A549 (cell line): ENCODE results near the gene RAPGEF4.

Experiments
- BHLHE40 ChIP-seq: IDR thresholded peaks from 2 replicates; pipeline ENCODE4 v1.6.1; 2012; ENCODE audit warnings: low read depth, low read length, inconsistent platforms
- CTCF ChIP-seq: fragments of >200 bp; sonication (Bioruptor Twin); formaldehyde crosslinking; IDR thresholded peaks from 3 replicates; pipeline ENCODE4 v1.5.1; 2016
- MYC ChIP-seq: IDR thresholded peaks from 2 replicates; pipeline ENCODE4 v1.6.1; 2012; ENCODE audit warnings: mild to moderate bottlenecking, inconsistent platforms, low read length, improper control_type of control experiment, borderline replicate concordance
- POLR2A ChIP-seq: IDR thresholded peaks from 2 replicates; pipeline ENCODE4 v1.6.1; 2012; ENCODE audit warnings: mild to moderate bottlenecking, low read length
- POLR2AphosphoS2 ChIP-seq: conservative IDR thresholded peaks from 2 replicates; pipeline ENCODE4 v1.6.1; 2012; ENCODE audit warnings: low read length, improper control_type of control experiment, inconsistent platforms
- REST ChIP-seq: fragments of 200-600 bp; sonication (generic); IDR thresholded peaks from 2 replicates; pipeline ENCODE4 v1.6.1; 2016; ENCODE audit warnings: antibody characterized with exemption, mild to moderate bottlenecking, moderate library complexity
- RFX5 ChIP-seq: fragments of 450-650 bp; IDR thresholded peaks from 2 replicates; pipeline ENCODE4 v1.7.1; 2014; ENCODE audit warnings: antibody characterized with exemption, mild to moderate bottlenecking, moderate library complexity
- ZFP36 ChIP-seq: fragments of 450-650 bp; IDR thresholded peaks from 2 replicates; pipeline ENCODE4 v1.6.1; 2014; ENCODE audit warnings: borderline replicate concordance; ENCODE audit not compliant: partially characterized antibody
- ZNF302 ChIP-seq: fragments of 250-450 bp; sonication (Bioruptor Pico); IDR thresholded peaks from 2 replicates; pipeline ENCODE4 v1.9.0; 2021; ENCODE audit warnings: inconsistent platforms, mild to moderate bottlenecking, moderate library complexity

- no peak for TF ChIP-seq CTCF
- TF ChIP-seq ZFP36, result no peak
- no peak for TF ChIP-seq ZNF302
- no peak for TF ChIP-seq BHLHE40
- no peak for TF ChIP-seq REST
- no peak for TF ChIP-seq POLR2AphosphoS2
- TF ChIP-seq POLR2A, result no peak
- TF ChIP-seq MYC, result no peak
- TF ChIP-seq RFX5, result no peak
These were observed 255.4 kb downstream of the RAPGEF4 start for GRCh38 chr2:172991031-172991430.
